Upper lobe of right lung (tissue), 1 donor: ENCODE data around the gene MGAT3. TPM values are rescaled to one million over a fixed set of nuclear protein-coding genes. Genes with fewer than 3 reads are reported as not detected.

Experiments used
- ATAC-seq: fragments of 200-7000 bp; cut with Tn5 transposase; one replicate; pipeline ENCODE4 v1.9.1; 2020; ENCODE audit warnings: mild to moderate bottlenecking, moderate library complexity
- DNase-seq: peaks from one replicate; pipeline ENCODE4 v3.0.0-alpha.2; 2020
- H3K27ac ChIP-seq: fragments of 200-600 bp; one replicate; pipeline ENCODE4 v1.8.0; 2022
- H3K27me3 ChIP-seq: fragments of 200-600 bp; one replicate; pipeline ENCODE4 v1.8.0; 2022; ENCODE audit warnings: mild to moderate bottlenecking
- H3K36me3 ChIP-seq: fragments of 200-600 bp; one replicate; pipeline ENCODE4 v1.8.0; 2022
- H3K4me1 ChIP-seq: fragments of 200-600 bp; one replicate; pipeline ENCODE4 v1.8.0; 2022
- H3K4me3 ChIP-seq: fragments of 200-600 bp; one replicate; pipeline ENCODE4 v1.8.0; 2022; ENCODE audit warnings: mild to moderate bottlenecking
- H3K9me3 ChIP-seq: fragments of 200-600 bp; one replicate; pipeline ENCODE4 v1.8.0; 2022
- CTCF ChIP-seq: fragments of 200-600 bp; IDR thresholded peaks from one replicate; pipeline ENCODE4 v1.8.0; 2022; ENCODE audit warnings: antibody characterized with exemption
- intact Hi-C: fragments of 100-400 bp; cut with DNase I; formaldehyde crosslinking; loops from one replicate; pipeline ENCODE4 v1.11.0; 2022
- total RNA-seq: library from RNA; stranded (reverse); fragmentation: NEBNext Ultra II Directional; extraction: Animal tissue kit (Norgen Biotek cat#: 25700); gene quantifications from one replicate; pipeline ENCODE4 v1.2.1, GENCODE V29; 2021
- donor health status: DM: no; HTN: yes; CAD: no; lungs with severe emphysema.

Gene MGAT3
- total RNA-seq, 1 donor from 2014 or later = 34.8 TPM

- ATAC-seq (no peak), DNase-seq (no peak)
- H3K4me3 ChIP-seq = no peak overlapping the region
- no peak overlapping the region for H3K27ac ChIP-seq
- intact Hi-C loops = no loop called here
- H3K36me3 ChIP-seq = no peaks in the 10 kb centered on the region
- H3K27me3 ChIP-seq = no peaks in the 10 kb centered on the region
- no peaks in the 10 kb centered on the region for H3K9me3 ChIP-seq
- H3K4me1 ChIP-seq = no peaks in the 10 kb centered on the region
- TF ChIP-seq CTCF = no peak
Observed at GRCh38 chr22:39446239-39446721, 10.5 kb upstream of the MGAT3 start.

GRCh38 chr22:39448205-39449054, 8.4 kb upstream of the MGAT3 start:
- no peaks in the 10 kb centered on the region for H3K9me3 ChIP-seq
- H3K27me3 ChIP-seq = no peaks in the 10 kb centered on the region
- intact Hi-C loops = no loop called here
- H3K4me3 ChIP-seq = no peak overlapping the region
- H3K36me3 ChIP-seq = no peaks in the 10 kb centered on the region
- no peak for TF ChIP-seq CTCF
- H3K4me1 ChIP-seq = no peaks in the 10 kb centered on the region
- H3K27ac ChIP-seq = no peak overlapping the region
- peak; percentile 83 for ATAC-seq
- DNase-seq = no peak

GRCh38 chr22:39449708-39450107, 7.1 kb upstream of the MGAT3 start:
- no peaks in the 10 kb centered on the region for H3K27me3 ChIP-seq
- ATAC-seq (no peak), DNase-seq (no peak)
- no peaks in the 10 kb centered on the region for H3K36me3 ChIP-seq
- H3K9me3 ChIP-seq = no peaks in the 10 kb centered on the region
- no peak overlapping the region for H3K4me3 ChIP-seq
- intact Hi-C loops = no loop called here
- no peak for TF ChIP-seq CTCF
- no peaks in the 10 kb centered on the region for H3K4me1 ChIP-seq
- H3K27ac ChIP-seq = no peak overlapping the region

- DNase-seq (no peak), ATAC-seq (no peak)
- intact Hi-C loops = no loop called here
- TF ChIP-seq CTCF = no peak
- Histone ChIP-seq H3K27ac (no peak overlapping the region), H3K4me1 (no peaks in the 10 kb centered on the region), H3K27me3 (no peaks in the 10 kb centered on the region), H3K36me3 (no peaks in the 10 kb centered on the region), H3K4me3 (no peak overlapping the region), H3K9me3 (no peaks in the 10 kb centered on the region)
Observed at GRCh38 chr22:39450258-39450955, 6.4 kb upstream of the MGAT3 start.

GRCh38 chr22:39452740-39453040, 4.1 kb upstream of the MGAT3 start:
- DNase-seq (no peak), ATAC-seq (no peak)
- H3K4me1 ChIP-seq = no peaks in the 10 kb centered on the region
- no peaks in the 10 kb centered on the region for H3K9me3 ChIP-seq
- no peaks in the 10 kb centered on the region for H3K36me3 ChIP-seq
- no peak overlapping the region for H3K4me3 ChIP-seq
- intact Hi-C loops = no loop called here
- no peak for TF ChIP-seq CTCF
- peaks cover 10% of the 10 kb centered on the region for H3K27me3 ChIP-seq
- no peak overlapping the region for H3K27ac ChIP-seq
